ENCODE results near the gene RNU6-1.

GRCh38 chr15:67857220-67857619, 17.4 kb upstream of the RNU6-1 start:
- no peak for TF ChIP-seq CTCF (IDR thresholded peaks at IDR 0.05)
- no peak for TF ChIP-seq POLR2A (IDR thresholded peaks at IDR 0.05)
- no peak for TF ChIP-seq EP300 (IDR thresholded peaks at IDR 0.05)
- no peak for TF ChIP-seq POLR2AphosphoS5 (IDR thresholded peaks at IDR 0.05)

Measured in suprapubic skin (tissue), 4 donors.